GM06990 (cell line): Measurements from ENCODE around the gene LRRC8E.

ENCODE experiments used
- DNase-seq: peaks from one replicate; pipeline ENCODE4 v3.0.0-alpha.2; 2011; ENCODE audit not compliant: insufficient read length; ENCODE audit errors: extremely low read depth
- H3K27me3 ChIP-seq: replicated peaks from 2 replicates; pipeline ENCODE4 v1.6.0; 2011; ENCODE audit warnings: low read length; ENCODE audit not compliant: control insufficient read depth, insufficient read depth
- H3K36me3 ChIP-seq: 2 replicates; pipeline ENCODE4 v1.5.1; 2011; ENCODE audit warnings: low read length; ENCODE audit not compliant: control insufficient read depth, insufficient read depth
- H3K4me3 ChIP-seq: replicated peaks from 2 replicates; pipeline ENCODE4 v1.5.1; 2011; ENCODE audit warnings: low read depth, mild to moderate bottlenecking, control low read depth, low read length
- TF ChIP-seq, protein P1 (sequence below): IDR thresholded peaks from 2 replicates; pipeline ENCODE4 v1.5.1; 2011; ENCODE audit warnings: low read length, control low read depth, mild to moderate bottlenecking, inconsistent platforms; ENCODE audit not compliant: insufficient read depth, poor library complexity, severe bottlenecking

Gene LRRC8E

DNA sequence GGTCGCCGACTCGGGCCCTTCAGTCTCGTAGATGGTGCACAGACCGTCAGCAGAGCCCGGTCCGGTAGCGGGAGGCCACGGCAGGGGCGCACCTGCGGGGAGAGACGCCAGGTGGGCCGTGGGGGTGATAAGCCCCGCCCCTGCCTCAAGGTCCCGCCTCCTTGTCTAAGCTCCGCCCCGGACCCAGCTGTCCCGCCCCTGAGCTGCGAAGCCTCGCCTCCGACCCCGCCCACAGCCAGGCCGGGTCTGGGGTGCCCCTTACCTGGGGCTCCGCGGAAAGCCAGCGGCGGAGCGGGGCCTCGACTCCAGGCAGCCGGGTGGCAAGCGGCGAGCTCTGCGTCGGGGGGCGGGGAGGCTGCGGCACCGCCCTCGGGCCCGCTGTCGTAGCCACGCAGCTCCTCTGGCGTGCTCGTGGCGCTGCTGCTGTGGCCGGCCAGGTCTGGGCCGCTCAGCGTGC, 18.8 kb upstream of the LRRC8E start:
- TF ChIP-seq, protein P1, sequence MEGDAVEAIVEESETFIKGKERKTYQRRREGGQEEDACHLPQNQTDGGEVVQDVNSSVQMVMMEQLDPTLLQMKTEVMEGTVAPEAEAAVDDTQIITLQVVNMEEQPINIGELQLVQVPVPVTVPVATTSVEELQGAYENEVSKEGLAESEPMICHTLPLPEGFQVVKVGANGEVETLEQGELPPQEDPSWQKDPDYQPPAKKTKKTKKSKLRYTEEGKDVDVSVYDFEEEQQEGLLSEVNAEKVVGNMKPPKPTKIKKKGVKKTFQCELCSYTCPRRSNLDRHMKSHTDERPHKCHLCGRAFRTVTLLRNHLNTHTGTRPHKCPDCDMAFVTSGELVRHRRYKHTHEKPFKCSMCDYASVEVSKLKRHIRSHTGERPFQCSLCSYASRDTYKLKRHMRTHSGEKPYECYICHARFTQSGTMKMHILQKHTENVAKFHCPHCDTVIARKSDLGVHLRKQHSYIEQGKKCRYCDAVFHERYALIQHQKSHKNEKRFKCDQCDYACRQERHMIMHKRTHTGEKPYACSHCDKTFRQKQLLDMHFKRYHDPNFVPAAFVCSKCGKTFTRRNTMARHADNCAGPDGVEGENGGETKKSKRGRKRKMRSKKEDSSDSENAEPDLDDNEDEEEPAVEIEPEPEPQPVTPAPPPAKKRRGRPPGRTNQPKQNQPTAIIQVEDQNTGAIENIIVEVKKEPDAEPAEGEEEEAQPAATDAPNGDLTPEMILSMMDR: no peak
- H3K4me3 ChIP-seq: peak overlapping the region; percentile 56
- H3K27me3 ChIP-seq: no peaks in the 10 kb centered on the region; the same call in 1 of the 2 replicates
- DNase-seq: peak; percentile 81
- no peaks in the 10 kb centered on the region for H3K36me3 ChIP-seq

DNA sequence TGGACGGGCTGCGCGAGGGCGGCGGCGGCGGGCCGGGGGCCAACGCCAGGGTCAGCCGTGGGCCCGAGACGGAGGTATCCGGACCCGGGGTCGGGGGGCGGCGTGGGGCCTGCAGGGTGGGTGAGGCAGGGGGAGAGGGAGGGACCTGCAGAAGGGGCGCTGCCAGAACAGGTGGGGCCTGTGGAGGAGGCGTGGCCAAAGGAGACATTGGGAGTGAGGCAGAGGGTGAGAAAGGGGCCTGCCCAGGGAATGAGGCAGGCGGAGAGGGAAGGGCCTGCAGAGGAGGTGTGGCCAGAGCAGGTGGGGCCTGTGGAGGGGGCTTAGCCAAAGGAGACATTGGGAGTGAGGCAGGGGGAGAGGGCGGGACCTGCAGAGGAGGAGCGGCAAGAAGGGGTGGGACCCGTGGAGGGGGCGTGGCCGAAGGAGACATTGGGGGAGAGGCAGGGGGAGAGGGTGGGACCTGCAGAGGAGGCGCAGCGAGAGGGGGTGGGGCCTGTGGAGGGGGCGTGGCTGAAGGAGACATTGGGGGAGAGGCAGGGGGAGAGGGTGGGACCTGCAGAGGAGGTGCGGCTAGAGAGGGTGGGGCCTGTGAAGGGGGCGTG, 18.3 kb upstream of the LRRC8E start:
- peak; percentile 80 for DNase-seq
- Histone ChIP-seq H3K4me3 (peak overlapping the region; percentile 56), H3K36me3 (no peaks in the 10 kb centered on the region), H3K27me3 (no peaks in the 10 kb centered on the region; the same call in 1 of the 2 replicates)
- TF ChIP-seq, protein P1: no peak

DNA sequence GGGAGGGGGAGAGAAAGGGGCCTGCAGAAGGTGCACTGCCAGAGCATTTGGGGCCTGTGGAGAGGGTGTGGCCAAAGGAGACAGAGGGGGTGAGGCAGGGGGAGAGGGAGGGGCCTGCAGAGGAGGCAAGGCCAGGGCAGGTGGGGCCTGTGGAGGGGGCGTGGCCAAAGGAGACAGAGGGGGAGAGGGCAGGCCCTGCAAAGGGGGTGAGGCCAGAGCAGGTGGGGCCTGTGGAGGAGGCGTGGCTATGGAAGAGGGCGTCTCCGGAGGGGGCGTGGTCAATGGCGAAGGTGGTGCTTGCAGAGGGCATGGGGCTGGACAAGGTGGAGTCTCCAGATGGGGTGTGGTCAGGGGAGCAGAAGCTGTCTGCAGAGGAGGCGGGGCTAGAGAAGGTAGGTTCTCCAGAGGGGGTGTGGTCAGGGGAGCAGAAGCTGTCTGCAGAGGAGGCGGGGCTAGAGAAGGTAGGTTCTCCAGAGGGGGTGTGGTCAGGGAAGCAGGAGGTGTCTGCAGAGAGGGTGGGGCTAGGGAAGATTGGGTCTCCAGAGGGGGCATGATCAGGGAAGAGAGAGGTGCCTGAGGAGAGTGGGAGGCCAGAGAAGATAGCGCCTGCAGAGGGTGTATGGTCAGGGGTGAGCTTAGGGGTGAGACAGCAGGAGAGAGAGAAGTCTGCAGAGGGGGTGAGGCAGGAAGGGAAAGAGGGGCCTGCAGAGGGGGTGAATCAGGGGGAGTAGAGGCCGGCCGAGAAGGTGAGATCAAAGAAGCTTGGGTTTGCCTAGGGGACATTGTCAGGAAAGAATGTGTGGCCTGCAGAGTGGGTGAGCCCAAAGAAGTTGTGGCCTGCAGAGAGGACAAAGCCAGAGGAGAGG, 17.5 kb upstream of the LRRC8E start:
- TF ChIP-seq, protein P1: no peak
- Histone ChIP-seq H3K27me3 (no peaks in the 10 kb centered on the region; the same call in 1 of the 2 replicates), H3K36me3 (no peaks in the 10 kb centered on the region), H3K4me3 (no peak overlapping the region)
- peak; percentile 83 for DNase-seq

DNA sequence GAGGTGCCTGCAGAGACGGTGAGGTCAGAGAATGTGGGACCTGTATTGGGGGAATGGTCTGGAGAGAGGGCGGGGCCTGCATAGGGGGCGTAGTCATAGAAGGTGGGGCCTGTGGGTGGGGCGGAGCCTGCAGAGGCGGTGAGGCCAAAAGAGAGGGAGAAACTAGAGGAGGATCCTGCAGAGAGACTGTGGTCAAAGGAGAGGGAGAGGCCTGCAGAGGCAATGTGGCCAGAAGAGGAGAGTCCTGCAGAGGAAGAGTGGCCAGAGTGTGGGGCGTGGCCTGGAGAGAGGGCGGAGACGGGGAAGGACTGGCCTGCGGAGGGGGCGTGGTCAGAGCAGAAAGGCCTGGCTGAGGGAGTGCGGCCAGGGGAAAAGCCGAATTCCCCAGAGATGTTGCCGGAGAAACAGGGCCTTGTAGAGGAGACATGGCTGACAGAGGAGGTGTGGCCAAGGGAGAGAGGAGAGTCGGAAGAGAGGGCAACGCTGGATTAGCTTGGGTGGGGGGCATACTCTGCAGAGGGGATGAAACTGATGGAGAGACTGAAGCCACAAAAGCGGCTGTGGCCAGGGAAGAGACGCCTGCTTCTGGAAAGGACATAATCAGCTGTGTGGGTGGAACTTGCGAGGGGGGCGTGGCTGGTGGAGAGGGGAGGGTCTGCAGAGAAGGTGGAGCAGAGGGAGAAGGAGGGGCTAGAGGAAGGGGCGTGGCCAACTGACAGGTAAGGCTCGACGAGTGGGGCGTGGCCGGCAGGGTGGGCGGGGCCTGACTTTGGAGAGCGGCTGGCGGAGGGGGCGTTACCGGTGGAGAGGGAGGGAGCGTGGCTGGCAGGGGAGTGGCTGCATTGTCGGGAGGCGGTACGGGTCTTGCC, 16.6 kb upstream of the LRRC8E start:
- TF ChIP-seq, protein P1: no peak
- Histone ChIP-seq H3K36me3 (no peaks in the 10 kb centered on the region), H3K27me3 (no peaks in the 10 kb centered on the region; the same call in 1 of the 2 replicates), H3K4me3 (peak overlapping the region; percentile 25; the same call in 1 of the 2 replicates)
- DNase-seq: peak; percentile 86

DNA sequence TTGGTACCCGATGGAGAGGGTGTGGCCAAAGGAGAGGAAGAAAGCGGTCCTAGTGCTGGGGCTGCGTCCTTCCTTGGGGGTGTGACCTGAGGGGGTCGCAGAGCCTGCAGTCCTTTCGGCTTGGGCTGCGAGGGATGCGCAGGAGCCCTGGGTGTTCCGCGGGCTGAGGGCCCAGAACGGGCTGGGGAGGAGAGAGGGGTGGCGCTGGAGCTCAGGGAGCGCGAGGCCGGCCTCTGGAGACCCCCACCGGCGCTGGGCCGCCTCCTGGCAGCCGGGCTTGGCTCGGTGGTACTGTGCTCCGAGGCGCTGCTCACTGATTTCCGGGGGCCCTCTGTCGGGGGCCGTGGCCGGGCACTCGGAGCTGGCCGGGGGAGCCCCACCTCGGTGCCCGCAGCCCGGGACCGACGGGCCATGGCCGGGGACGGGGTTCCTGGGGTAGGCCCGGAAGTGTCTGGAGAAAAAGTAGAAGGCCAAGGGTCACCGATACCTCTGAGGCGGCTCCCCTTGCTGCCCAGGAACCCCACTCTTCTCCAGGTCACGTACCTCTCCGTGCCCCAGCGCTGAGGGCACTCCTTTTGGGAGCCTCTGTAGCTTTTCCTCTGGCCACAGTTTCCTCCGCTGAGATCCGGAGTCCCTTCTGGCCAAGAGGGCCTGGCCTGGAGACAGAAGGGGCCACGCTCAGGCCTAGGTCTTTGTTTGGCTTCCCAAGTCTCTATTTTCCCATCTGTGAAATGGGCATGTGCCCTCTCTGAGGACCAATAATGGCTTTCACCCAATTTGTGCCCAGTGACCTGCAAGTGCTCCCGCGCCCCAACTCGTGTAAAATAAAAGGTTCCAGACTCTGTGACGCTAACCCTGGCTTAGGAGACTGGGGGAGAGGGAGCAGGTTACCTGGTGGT, 15.8 kb upstream of the LRRC8E start:
- H3K36me3 ChIP-seq: no peaks in the 10 kb centered on the region
- TF ChIP-seq, protein P1: no peak
- no peaks in the 10 kb centered on the region; the same call in 1 of the 2 replicates for H3K27me3 ChIP-seq
- H3K4me3 ChIP-seq: no peak overlapping the region
- no peak for DNase-seq
